Natural killer cell (primary cell): ENCODE measurements around the gene MLXIP. TPM values are rescaled to one million over a fixed set of nuclear protein-coding genes. Genes with fewer than 3 reads are reported as not detected.
A peak's percentile ranks its signal among the peaks of the same experiment; 100 is the strongest.

Experiments
- ATAC-seq, 3 donors: fragments of 150-1000 bp in 2 of 3; fragments of 200-7000 bp in 1 of 3; cut with Tn5 transposase; 1 replicate in 1 of 3; 2 replicates in 2 of 3; pipeline ENCODE4 v1.10.0; 2021; ENCODE audit warnings: mild to moderate bottlenecking in 2 of 3, moderate library complexity in 2 of 3
- DNase-seq, 2 donors: peaks; one replicate each; pipeline versions ENCODE4 v3.0.0 to v3.0.0-alpha.2; 2013 to 2021; ENCODE audit warnings: mixed read lengths in 1 of 2
- H3K27ac ChIP-seq: one replicate; pipeline ENCODE4 v1.5.1; 2013; ENCODE audit warnings: mild to moderate bottlenecking, low read length
- H3K27me3 ChIP-seq: one replicate; pipeline ENCODE4 v1.6.1; 2013; ENCODE audit warnings: low read length; ENCODE audit not compliant: control insufficient read depth, insufficient read depth
- H3K36me3 ChIP-seq: one replicate; pipeline ENCODE4 v1.6.1; 2013; ENCODE audit warnings: low read length; ENCODE audit not compliant: control insufficient read depth, insufficient read depth
- H3K4me1 ChIP-seq: one replicate; pipeline ENCODE4 v1.6.1; 2013; ENCODE audit warnings: low read length; ENCODE audit not compliant: control insufficient read depth, insufficient read depth
- H3K4me3 ChIP-seq: one replicate; pipeline ENCODE4 v1.5.1; 2013; ENCODE audit warnings: low read length
- H3K9me3 ChIP-seq: one replicate; pipeline ENCODE4 v1.6.1; 2013; ENCODE audit warnings: low read length; ENCODE audit not compliant: control insufficient read depth, insufficient read depth
- H3K27ac Mint-ChIP-seq, 2 donors: one replicate each; pipeline ENCODE4 v1.8.0; 2022; ENCODE audit warnings: mild to moderate bottlenecking in 2 of 2, mixed read lengths in 2 of 2, moderate library complexity in 1 of 2
- H3K27me3 Mint-ChIP-seq, 2 donors: one replicate each; pipeline ENCODE4 v1.8.0; 2022; ENCODE audit warnings: low read depth in 2 of 2, mixed read lengths in 2 of 2
- H3K36me3 Mint-ChIP-seq: one replicate; pipeline ENCODE4 v1.8.0; 2022; ENCODE audit warnings: mixed read lengths
- H3K4me1 Mint-ChIP-seq, 2 donors: one replicate each; pipeline ENCODE4 v1.8.0; 2022; ENCODE audit warnings: mixed read lengths in 2 of 2
- H3K4me3 Mint-ChIP-seq: one replicate; pipeline ENCODE4 v1.8.0; 2022; ENCODE audit warnings: mild to moderate bottlenecking, moderate library complexity, mixed read lengths
- H3K9me3 Mint-ChIP-seq, 2 donors: one replicate each; pipeline ENCODE4 v1.8.0; 2022; ENCODE audit warnings: mixed read lengths in 2 of 2
- CTCF ChIP-seq: fragments of 200-600 bp; IDR thresholded peaks from one replicate; pipeline ENCODE4 v1.8.0; 2022; ENCODE audit warnings: antibody characterized with exemption
- WGBS: methylation state at CpG from one replicate; pipeline ENCODE4 v1.1.7; 2013; ENCODE audit warnings: missing lambda C conversion rate; ENCODE audit not compliant: insufficient coverage; 5-methylcytosine and 5-hydroxymethylcytosine counted together
- intact Hi-C: fragments of 100-400 bp; cut with micrococcal nuclease; formaldehyde crosslinking; loops from one replicate; pipeline ENCODE4 v1.14.2; 2022
- total RNA-seq, 4 donors: library from RNA; stranded (reverse); fragments of 120-200 nt in 1 of 4; gene quantifications; one replicate each; pipeline versions ENCODE4 v1.2.3 to v1.2.4, GENCODE V29; 2013 to 2022

MLXIP gene
- total RNA-seq, 3 donors from 2014 or later (not counting 1 experiment from before 2014, with no cell fraction given), result 83.8 to 92.4 (median 86.1) TPM

DNA sequence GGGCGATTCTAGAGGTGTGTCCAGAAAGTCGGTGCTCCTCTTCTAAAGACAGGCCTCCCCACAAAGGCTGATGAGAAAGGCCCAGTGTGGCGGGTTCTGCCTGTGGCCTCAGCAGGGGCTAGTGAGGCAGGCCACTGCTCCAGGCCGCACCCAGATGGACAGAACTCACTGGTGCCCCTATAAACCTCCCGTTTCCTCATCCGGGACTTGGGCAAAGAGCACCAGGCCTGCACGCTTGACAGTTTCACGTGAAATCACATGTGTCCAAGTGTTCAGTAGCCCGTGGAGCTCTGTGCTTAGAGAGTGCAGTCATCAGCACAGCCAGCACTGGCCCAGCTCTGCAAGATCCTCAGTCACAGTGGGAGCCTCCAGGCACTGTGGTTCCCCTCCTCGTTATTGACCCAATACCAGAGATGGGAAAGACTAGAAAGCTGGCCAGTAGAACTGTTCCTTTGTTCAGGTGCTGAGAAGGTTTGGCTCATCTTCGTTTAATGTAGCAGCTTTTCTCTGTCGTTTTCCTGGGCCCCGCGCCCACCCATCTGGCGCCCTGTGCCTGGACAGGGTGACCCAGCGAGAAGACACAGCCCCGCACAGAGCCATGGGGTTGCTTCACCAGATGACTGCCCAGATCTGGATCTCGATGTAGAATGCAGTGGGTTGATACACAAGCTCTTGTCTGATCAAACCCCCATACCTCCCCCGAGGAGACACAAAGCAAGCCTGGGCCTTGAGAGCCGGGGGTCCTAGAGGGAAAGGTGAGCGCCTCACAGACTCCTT is 69.1 kb downstream of the MLXIP start:
- Histone ChIP-seq H3K27me3 (no peaks in the 10 kb centered on the region), H3K4me3 (no peak overlapping the region), H3K27ac (no peak overlapping the region), H3K4me1 (no peaks in the 10 kb centered on the region), H3K36me3 (peaks cover 8% of the 10 kb centered on the region), H3K9me3 (no peaks in the 10 kb centered on the region)
- TF ChIP-seq CTCF, result no peak
- intact Hi-C loops, result no loop called here
- peak in 1 of 3 donors; percentile 8 for ATAC-seq
- no peaks in the 10 kb centered on the region for H3K36me3 Mint-ChIP-seq
- peak overlapping the region in 1 of 2 donors; percentile 32 for H3K27ac Mint-ChIP-seq
- H3K9me3 Mint-ChIP-seq, result no peaks in the 10 kb centered on the region
- no peaks in the 10 kb centered on the region for H3K27me3 Mint-ChIP-seq
- DNase-seq, result no peak
- WGBS, result 93% methylated on average over 21 of the region's 21 CpGs
- peaks cover 0 to 5% of the 10 kb centered on the region in 2 donors for H3K4me1 Mint-ChIP-seq
- H3K4me3 Mint-ChIP-seq, result no peak overlapping the region

GRCh38 chr12:122148657-122149056 is 70.1 kb downstream of the MLXIP start:
- Histone ChIP-seq H3K4me1 (no peaks in the 10 kb centered on the region), H3K9me3 (no peaks in the 10 kb centered on the region), H3K36me3 (no peaks in the 10 kb centered on the region), H3K4me3 (no peak overlapping the region), H3K27me3 (no peaks in the 10 kb centered on the region), H3K27ac (no peak overlapping the region)
- no peak for ATAC-seq
- intact Hi-C loops, result no loop called here
- no peak for DNase-seq
- H3K36me3 Mint-ChIP-seq, result no peaks in the 10 kb centered on the region
- no peaks in the 10 kb centered on the region for H3K27me3 Mint-ChIP-seq
- no peak for TF ChIP-seq CTCF
- peaks cover 0 to 5% of the 10 kb centered on the region in 2 donors for H3K4me1 Mint-ChIP-seq
- no peak overlapping the region for H3K4me3 Mint-ChIP-seq
- peak overlapping the region in 1 of 2 donors; percentile 35 for H3K27ac Mint-ChIP-seq
- WGBS, result 85% methylated on average over 6 of the region's 6 CpGs
- H3K9me3 Mint-ChIP-seq, result no peaks in the 10 kb centered on the region

- H3K4me1 ChIP-seq, result no peaks in the 10 kb centered on the region
- no peak for TF ChIP-seq CTCF
- H3K27ac Mint-ChIP-seq, result no peak overlapping the region
- H3K27me3 Mint-ChIP-seq, result no peaks in the 10 kb centered on the region
- no peaks in the 10 kb centered on the region for H3K27me3 ChIP-seq
- no peaks in the 10 kb centered on the region for H3K4me1 Mint-ChIP-seq
- DNase-seq, result no peak
- no peaks in the 10 kb centered on the region for H3K36me3 ChIP-seq
- no peak for ATAC-seq
- WGBS, result 87% methylated on average over 8 of the region's 8 CpGs
- H3K4me3 ChIP-seq, result no peak overlapping the region
- H3K9me3 Mint-ChIP-seq, result no peaks in the 10 kb centered on the region
- H3K36me3 Mint-ChIP-seq, result no peaks in the 10 kb centered on the region
- H3K27ac ChIP-seq, result no peak overlapping the region
- no peaks in the 10 kb centered on the region for H3K9me3 ChIP-seq
- intact Hi-C loops, result no loop called here
- no peak overlapping the region for H3K4me3 Mint-ChIP-seq
These were observed 71.6 kb downstream of the MLXIP start for GRCh38 chr12:122150127-122150681.
